GM12801 (cell line): ENCODE results near the gene ARL16.

Source experiments
- CTCF ChIP-seq: IDR thresholded peaks from one replicate; pipeline ENCODE4 v1.5.1; 2011; ENCODE audit warnings: control low read depth; ENCODE audit not compliant: insufficient read length; ENCODE audit errors: extremely low read depth

ARL16 gene

GRCh38 chr17:81710514-81711308, 27.1 kb upstream of the ARL16 start:
- no peak for TF ChIP-seq CTCF

DNA sequence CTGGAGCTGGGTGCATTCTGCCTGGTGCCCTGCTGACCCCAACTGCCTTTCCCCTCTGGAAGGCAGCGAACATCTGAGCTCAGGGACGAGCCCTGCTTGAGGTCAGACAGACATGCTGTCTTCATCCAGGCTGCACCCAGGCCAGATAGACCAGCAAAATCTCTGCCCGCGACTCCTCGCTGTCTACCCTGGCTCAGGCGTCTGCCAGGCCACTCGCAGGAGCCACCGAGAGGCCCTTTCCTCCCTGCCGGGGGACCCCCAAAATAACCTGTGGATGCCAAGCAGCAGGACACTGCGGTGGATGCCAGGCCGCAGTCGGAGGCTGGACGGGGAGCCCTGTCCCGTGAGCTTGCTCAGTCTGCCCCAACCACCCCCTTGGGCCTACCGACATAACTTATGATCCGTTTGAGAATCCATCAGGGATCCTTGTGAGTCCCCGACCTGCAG, 25.2 kb upstream of the ARL16 start:
- no peak for TF ChIP-seq CTCF

- TF ChIP-seq CTCF = no peak
These were observed 24.4 kb upstream of the ARL16 start for GRCh38 chr17:81707725-81708646.

GRCh38 chr17:81706757-81707624, 23.4 kb upstream of the ARL16 start:
- no peak for TF ChIP-seq CTCF

- TF ChIP-seq CTCF = no peak
These were observed 22.6 kb upstream of the ARL16 start for GRCh38 chr17:81706232-81706611.

DNA sequence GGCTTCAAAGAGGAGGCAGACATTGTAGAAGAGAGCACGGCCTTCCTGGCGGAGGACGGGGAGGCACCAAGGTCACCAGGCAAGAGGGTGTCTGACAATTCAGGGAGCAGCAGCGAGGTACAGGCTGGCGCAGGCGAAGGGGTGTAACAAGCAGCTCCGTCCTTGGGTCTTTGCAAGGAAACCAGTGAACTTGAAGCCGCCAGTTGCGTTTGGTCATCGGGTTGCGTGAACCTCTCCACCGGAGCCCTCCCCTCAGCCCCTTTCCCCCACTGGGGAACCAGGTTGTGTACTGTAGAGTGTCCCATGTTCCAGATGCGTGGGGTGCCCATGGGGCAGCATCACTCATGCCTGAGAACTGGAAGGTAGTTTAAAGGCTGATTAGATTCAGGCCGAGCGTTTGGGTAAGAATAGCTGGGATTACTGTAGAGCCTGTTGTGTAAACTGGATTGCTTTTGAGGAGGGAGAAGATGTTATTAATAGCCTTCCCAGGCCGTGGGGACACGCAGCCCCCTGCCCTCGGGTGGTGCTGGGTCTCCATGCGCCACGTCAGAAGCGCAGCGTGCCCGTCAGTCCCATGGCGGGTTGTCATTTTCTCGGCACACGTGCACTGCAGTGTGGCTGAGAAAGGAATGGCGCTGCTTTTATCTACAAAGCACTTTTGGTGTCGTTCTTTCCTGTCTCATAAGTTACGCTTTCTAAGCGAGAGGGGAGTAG, 22.1 kb upstream of the ARL16 start:
- TF ChIP-seq CTCF = no peak
